Thyroid gland (tissue), 4 donors: ENCODE results near the gene PAQR3. TPM values are rescaled to one million over a fixed set of nuclear protein-coding genes. Genes with fewer than 3 reads are reported as not detected.

Experiments used
- DNase-seq, 2 donors: peaks; one replicate each; pipeline ENCODE4 v3.0.0-alpha.2; 2019
- H3K27ac ChIP-seq, 3 donors: fragments of 200-600 bp; sonication (generic); 1 replicate in 2 of 3; 2 replicates in 1 of 3; pipeline ENCODE4 v1.5.1; 2016 to 2019; ENCODE audit warnings: mild to moderate bottlenecking in 1 of 3, moderate library complexity in 1 of 3
- H3K27me3 ChIP-seq: fragments of 200-600 bp; sonication (generic); one replicate; pipeline ENCODE4 v1.5.1; 2019
- H3K36me3 ChIP-seq, 2 donors: fragments of 200-600 bp; sonication (generic); one replicate each; pipeline ENCODE4 v1.5.1; 2016 to 2019
- H3K4me1 ChIP-seq, 2 donors: fragments of 200-600 bp; sonication (generic); one replicate each; pipeline ENCODE4 v1.5.1; 2017 to 2019
- H3K4me3 ChIP-seq, 3 donors: fragments of 200-600 bp; sonication (generic); replicated peaks in 1 of 3; 1 replicate in 2 of 3; 2 replicates in 1 of 3; pipeline ENCODE4 v1.5.1; 2016; ENCODE audit warnings: mild to moderate bottlenecking in 1 of 3
- H3K9me3 ChIP-seq: fragments of 200-600 bp; sonication (generic); one replicate; pipeline ENCODE4 v1.5.1; 2017
- CTCF ChIP-seq, 6 experiments: fragments of 200-600 bp in 3 of 6; fragments of 450-650 bp in 3 of 6; sonication (generic) in 3 of 6; IDR thresholded peaks; one replicate each; pipeline ENCODE4 v1.5.1; 2016 to 2019; ENCODE audit warnings: antibody characterized with exemption in 6 of 6, mild to moderate bottlenecking in 2 of 6, inconsistent platforms in 1 of 6, moderate library complexity in 1 of 6
- POLR2A ChIP-seq, 2 donors: fragments of 450-650 bp; IDR thresholded peaks; one replicate each; pipeline ENCODE4 v1.6.1; 2017; ENCODE audit warnings: antibody characterized with exemption in 2 of 2, mild to moderate bottlenecking in 2 of 2, moderate library complexity in 1 of 2
- WGBS, 2 donors: methylation state at CpG; one replicate each; pipeline ENCODE4 v1.1.5; 2017; 5-methylcytosine and 5-hydroxymethylcytosine counted together
- intact Hi-C: fragments of 100-400 bp; cut with DNase I; formaldehyde crosslinking; loops from one replicate; pipeline ENCODE4 v1.15.1; 2023
- total RNA-seq, 4 donors: library from RNA; depleted of rRNA; stranded (reverse); fragments of >200 nt; gene quantifications; one replicate each; pipeline ENCODE4 v1.2.3, GENCODE V29; 2016

Gene PAQR3
- total RNA-seq, 4 donors from 2014 or later: 12.5 to 18.8 (median 15.2) TPM

- H3K36me3 ChIP-seq: no peaks in the 10 kb centered on the region
- DNase-seq: no peak
- H3K27ac ChIP-seq: no peak overlapping the region
- intact Hi-C loops: no loop called here
- peaks cover 7 to 18% of the 10 kb centered on the region in 2 donors for H3K4me1 ChIP-seq
- TF ChIP-seq CTCF (IDR thresholded peaks at IDR 0.05) (no peak), POLR2A (IDR thresholded peaks at IDR 0.05) (no peak)
- 90 to 91% methylated on average over 5 of the region's 5 CpGs for WGBS, 2 donors
- H3K27me3 ChIP-seq: no peaks in the 10 kb centered on the region
- no peaks in the 10 kb centered on the region for H3K9me3 ChIP-seq
- no peak overlapping the region for H3K4me3 ChIP-seq
Observed at GRCh38 chr4:78940752-78941151, 1.5 kb upstream of the PAQR3 start.

GRCh38 chr4:78939667-78940008 is 400 bp upstream of the PAQR3 start:
- Histone ChIP-seq H3K4me1 (peaks cover 7 to 18% of the 10 kb centered on the region in 2 donors), H3K4me3 (peak overlapping the region in 2 of 3 donors; percentile 27 to 78), H3K9me3 (no peaks in the 10 kb centered on the region), H3K27me3 (no peaks in the 10 kb centered on the region), H3K36me3 (no peaks in the 10 kb centered on the region), H3K27ac (peak overlapping the region in 1 of 3 donors; percentile 40)
- 4 to 7% methylated on average over 9 of the region's 9 CpGs for WGBS, 2 donors
- DNase-seq: no peak
- intact Hi-C loops: no loop called here
- TF ChIP-seq CTCF (IDR thresholded peaks at IDR 0.05) (no peak), POLR2A (IDR thresholded peaks at IDR 0.05) (no peak)

GRCh38 chr4:78938474-78938867 is 767 bp downstream of the PAQR3 start:
- H3K36me3 ChIP-seq: no peaks in the 10 kb centered on the region
- TF ChIP-seq POLR2A (IDR thresholded peaks at IDR 0.05): no peak
- no peak for TF ChIP-seq CTCF (IDR thresholded peaks at IDR 0.05)
- intact Hi-C loops: no loop called here
- no peaks in the 10 kb centered on the region for H3K27me3 ChIP-seq
- WGBS, 2 donors: 12% methylated on average over 7 of the region's 7 CpGs
- peak overlapping the region in 1 of 3 donors; percentile 58 for H3K27ac ChIP-seq
- DNase-seq: no peak
- no peaks in the 10 kb centered on the region for H3K9me3 ChIP-seq
- H3K4me3 ChIP-seq: peak overlapping the region; percentile 54 to 78 (median 59)
- peaks cover 7 to 18% of the 10 kb centered on the region in 2 donors for H3K4me1 ChIP-seq

- Histone ChIP-seq H3K9me3 (no peaks in the 10 kb centered on the region), H3K4me1 (peaks cover 7 to 18% of the 10 kb centered on the region in 2 donors), H3K4me3 (no peak overlapping the region), H3K27ac (no peak overlapping the region), H3K27me3 (no peaks in the 10 kb centered on the region), H3K36me3 (no peaks in the 10 kb centered on the region)
- intact Hi-C loops: no loop called here
- DNase-seq: no peak
- WGBS, 2 donors: 86% methylated on average over 4 of the region's 4 CpGs
- TF ChIP-seq POLR2A (IDR thresholded peaks at IDR 0.05) (no peak), CTCF (IDR thresholded peaks at IDR 0.05) (no peak)
Observed at GRCh38 chr4:78937837-78938236, 1.4 kb downstream of the PAQR3 start.

GRCh38 chr4:78936989-78937388 is 2.2 kb downstream of the PAQR3 start:
- no peaks in the 10 kb centered on the region for H3K36me3 ChIP-seq
- TF ChIP-seq CTCF (IDR thresholded peaks at IDR 0.05): no peak
- no peak for TF ChIP-seq POLR2A (IDR thresholded peaks at IDR 0.05)
- WGBS, 2 donors: 82 to 83% methylated on average over 4 of the region's 4 CpGs
- no peak for DNase-seq
- peaks cover 7 to 18% of the 10 kb centered on the region in 2 donors for H3K4me1 ChIP-seq
- no peaks in the 10 kb centered on the region for H3K27me3 ChIP-seq
- intact Hi-C loops: no loop called here
- H3K9me3 ChIP-seq: no peaks in the 10 kb centered on the region
- H3K4me3 ChIP-seq: no peak overlapping the region
- H3K27ac ChIP-seq: no peak overlapping the region
